ENCODE measurements around the gene NMNAT2. TPM values are rescaled to one million over a fixed set of nuclear protein-coding genes. Genes with fewer than 3 reads are reported as not detected.

NMNAT2 gene
- total RNA-seq, 1 experiment from 2014 or later = 8.8 TPM

DNA sequence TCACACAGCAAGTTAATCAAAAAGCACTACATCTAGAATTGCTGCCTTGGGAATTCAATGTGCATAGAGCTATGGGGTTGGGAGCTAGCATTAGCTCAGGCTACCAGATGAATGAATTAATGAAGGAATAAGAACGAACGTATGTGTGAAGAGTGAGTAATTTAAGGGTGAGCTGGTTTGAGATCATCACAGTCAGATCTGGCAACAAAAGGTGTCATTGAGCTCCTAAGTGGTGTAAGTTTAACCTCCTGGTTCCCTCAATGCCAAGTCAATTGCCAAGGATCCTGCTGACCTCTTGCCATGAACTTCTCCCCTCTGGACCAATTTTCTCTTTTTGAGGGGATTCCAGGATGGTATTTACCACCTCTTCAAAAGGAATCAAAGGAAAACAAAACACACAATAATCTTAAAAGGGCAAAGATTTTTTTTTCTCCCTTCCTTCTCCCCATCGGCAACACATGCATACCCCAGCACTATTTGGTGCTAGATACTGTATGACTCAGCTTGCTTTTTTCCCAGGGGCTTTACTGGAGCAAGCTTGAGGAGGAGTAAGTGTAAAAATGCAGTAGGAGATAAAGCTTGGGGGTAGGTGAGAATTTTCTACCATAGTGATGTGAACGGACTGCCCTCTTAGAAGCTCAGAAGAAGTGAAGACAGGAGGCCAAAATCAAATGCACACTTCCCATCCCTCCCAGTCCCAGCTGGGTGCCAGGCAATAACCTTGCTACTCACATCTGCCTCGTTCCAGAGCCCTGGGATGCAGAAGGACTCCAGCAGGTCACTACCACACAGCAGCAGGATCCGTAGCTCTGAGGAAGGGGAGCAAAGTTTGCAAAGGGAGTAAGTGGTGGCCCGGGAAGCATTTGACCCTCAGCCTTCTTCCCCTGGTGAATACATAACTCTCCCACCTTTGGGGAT lies 140.1 kb downstream of the NMNAT2 start:
- TF ChIP-seq ZNF232 (CRISPR knock-in tag; IDR thresholded peaks at IDR 0.05) = no peak
- TF ChIP-seq ETV6 (CRISPR knock-in tag; IDR thresholded peaks at IDR 0.05) = no peak
- no peak for TF ChIP-seq GTF2I (CRISPR knock-in tag; conservative IDR thresholded peaks at IDR 0.05)
- TF ChIP-seq, protein P1, sequence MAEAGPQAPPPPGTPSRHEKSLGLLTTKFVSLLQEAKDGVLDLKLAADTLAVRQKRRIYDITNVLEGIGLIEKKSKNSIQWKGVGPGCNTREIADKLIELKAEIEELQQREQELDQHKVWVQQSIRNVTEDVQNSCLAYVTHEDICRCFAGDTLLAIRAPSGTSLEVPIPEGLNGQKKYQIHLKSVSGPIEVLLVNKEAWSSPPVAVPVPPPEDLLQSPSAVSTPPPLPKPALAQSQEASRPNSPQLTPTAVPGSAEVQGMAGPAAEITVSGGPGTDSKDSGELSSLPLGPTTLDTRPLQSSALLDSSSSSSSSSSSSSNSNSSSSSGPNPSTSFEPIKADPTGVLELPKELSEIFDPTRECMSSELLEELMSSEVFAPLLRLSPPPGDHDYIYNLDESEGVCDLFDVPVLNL (CRISPR knock-in tag; IDR thresholded peaks at IDR 0.05; ENCODE audit: borderline replicate concordance, low read depth) = no peak
- TF ChIP-seq TEAD1 (CRISPR knock-in tag; IDR thresholded peaks at IDR 0.05) = no peak
- TF ChIP-seq, protein P2, sequence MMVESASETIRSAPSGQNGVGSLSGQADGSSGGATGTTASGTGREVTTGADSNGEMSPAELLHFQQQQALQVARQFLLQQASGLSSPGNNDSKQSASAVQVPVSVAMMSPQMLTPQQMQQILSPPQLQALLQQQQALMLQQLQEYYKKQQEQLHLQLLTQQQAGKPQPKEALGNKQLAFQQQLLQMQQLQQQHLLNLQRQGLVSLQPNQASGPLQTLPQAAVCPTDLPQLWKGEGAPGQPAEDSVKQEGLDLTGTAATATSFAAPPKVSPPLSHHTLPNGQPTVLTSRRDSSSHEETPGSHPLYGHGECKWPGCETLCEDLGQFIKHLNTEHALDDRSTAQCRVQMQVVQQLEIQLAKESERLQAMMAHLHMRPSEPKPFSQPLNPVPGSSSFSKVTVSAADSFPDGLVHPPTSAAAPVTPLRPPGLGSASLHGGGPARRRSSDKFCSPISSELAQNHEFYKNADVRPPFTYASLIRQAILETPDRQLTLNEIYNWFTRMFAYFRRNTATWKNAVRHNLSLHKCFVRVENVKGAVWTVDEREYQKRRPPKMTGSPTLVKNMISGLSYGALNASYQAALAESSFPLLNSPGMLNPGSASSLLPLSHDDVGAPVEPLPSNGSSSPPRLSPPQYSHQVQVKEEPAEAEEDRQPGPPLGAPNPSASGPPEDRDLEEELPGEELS (CRISPR knock-in tag; IDR thresholded peaks at IDR 0.05) = no peak
- no peak for TF ChIP-seq ATF1 (CRISPR knock-in tag; IDR thresholded peaks at IDR 0.05)
- TF ChIP-seq NFATC4 (CRISPR knock-in tag; IDR thresholded peaks at IDR 0.05) = no peak
- TF ChIP-seq, protein P3, sequence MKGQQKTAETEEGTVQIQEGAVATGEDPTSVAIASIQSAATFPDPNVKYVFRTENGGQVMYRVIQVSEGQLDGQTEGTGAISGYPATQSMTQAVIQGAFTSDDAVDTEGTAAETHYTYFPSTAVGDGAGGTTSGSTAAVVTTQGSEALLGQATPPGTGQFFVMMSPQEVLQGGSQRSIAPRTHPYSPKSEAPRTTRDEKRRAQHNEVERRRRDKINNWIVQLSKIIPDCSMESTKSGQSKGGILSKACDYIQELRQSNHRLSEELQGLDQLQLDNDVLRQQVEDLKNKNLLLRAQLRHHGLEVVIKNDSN (CRISPR knock-in tag; IDR thresholded peaks at IDR 0.05) = no peak
- no peak for TF ChIP-seq HMGA2 (CRISPR knock-in tag; IDR thresholded peaks at IDR 0.05)
- TF ChIP-seq, protein P4, sequence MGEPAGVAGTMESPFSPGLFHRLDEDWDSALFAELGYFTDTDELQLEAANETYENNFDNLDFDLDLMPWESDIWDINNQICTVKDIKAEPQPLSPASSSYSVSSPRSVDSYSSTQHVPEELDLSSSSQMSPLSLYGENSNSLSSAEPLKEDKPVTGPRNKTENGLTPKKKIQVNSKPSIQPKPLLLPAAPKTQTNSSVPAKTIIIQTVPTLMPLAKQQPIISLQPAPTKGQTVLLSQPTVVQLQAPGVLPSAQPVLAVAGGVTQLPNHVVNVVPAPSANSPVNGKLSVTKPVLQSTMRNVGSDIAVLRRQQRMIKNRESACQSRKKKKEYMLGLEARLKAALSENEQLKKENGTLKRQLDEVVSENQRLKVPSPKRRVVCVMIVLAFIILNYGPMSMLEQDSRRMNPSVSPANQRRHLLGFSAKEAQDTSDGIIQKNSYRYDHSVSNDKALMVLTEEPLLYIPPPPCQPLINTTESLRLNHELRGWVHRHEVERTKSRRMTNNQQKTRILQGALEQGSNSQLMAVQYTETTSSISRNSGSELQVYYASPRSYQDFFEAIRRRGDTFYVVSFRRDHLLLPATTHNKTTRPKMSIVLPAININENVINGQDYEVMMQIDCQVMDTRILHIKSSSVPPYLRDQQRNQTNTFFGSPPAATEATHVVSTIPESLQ (CRISPR knock-in tag; IDR thresholded peaks at IDR 0.05) = no peak
- TF ChIP-seq, protein P5, sequence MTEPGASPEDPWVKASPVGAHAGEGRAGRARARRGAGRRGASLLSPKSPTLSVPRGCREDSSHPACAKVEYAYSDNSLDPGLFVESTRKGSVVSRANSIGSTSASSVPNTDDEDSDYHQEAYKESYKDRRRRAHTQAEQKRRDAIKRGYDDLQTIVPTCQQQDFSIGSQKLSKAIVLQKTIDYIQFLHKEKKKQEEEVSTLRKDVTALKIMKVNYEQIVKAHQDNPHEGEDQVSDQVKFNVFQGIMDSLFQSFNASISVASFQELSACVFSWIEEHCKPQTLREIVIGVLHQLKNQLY (CRISPR knock-in tag; IDR thresholded peaks at IDR 0.05) = no peak
- no peak for TF ChIP-seq JAZF1 (CRISPR knock-in tag; IDR thresholded peaks at IDR 0.05)
- no peak for TF ChIP-seq MXD4 (CRISPR knock-in tag; IDR thresholded peaks at IDR 0.05; ENCODE audit: borderline replicate concordance)
- no peak for ATAC-seq
- H3K4me1 Mint-ChIP-seq = peaks cover 40% of the 10 kb centered on the region
- ChIA-PET POLR2A (no interaction called here), CTCF (interaction anchor here (0.6 to 3.0 kb wide), 8 partner anchors 28 to 315 kb away, joined by 3 to 14 read pairs (median 4); partner anchors contain the start of gene NMNAT2)
- no peak for DNase-seq (ENCODE audit: low spot score)
- H3K27me3 Mint-ChIP-seq (ENCODE audit: low read depth) = no peaks in the 10 kb centered on the region
- no peaks in the 10 kb centered on the region for H3K9me3 Mint-ChIP-seq
- H3K4me3 Mint-ChIP-seq = no peak overlapping the region
- no peaks in the 10 kb centered on the region for H3K36me3 Mint-ChIP-seq
- peak overlapping the region; percentile 90 for H3K27ac Mint-ChIP-seq

DNA sequence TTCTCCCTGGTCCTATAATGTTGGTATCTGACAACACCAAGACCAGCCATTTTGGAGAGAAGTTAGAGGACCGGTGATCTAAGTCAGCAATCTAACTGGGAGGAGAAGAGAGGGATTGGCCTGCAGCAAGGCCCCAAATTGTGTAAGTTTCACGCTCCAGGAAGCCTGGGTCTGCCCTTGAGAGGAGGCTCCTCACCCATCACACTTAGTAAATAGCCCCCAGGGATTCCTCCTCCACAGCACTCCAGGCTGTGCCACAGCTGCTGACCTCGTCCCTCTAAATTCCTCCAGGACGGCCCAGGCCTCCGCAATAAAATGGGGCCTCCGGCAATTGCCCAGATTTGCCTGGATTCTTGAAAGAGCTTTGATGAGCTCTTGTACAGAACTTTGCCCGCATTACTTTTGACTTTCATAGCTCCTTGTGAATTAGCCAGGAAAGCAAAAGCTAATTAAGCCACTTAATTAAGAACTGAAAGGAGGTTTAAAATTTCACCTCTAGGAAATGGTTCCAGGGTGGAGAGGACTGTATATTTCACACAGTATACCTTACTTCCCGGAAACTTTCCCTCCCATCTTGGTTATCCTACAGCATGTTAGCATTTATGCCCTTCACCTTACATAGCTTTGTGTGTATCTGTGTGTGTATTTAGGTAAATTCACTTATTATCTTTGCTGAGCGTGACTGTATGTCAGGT lies 141.6 kb downstream of the NMNAT2 start:
- Mint-ChIP-seq H3K4me3 (no peak overlapping the region), H3K27me3 (ENCODE audit: low read depth) (no peaks in the 10 kb centered on the region), H3K4me1 (peaks cover 31% of the 10 kb centered on the region), H3K36me3 (no peaks in the 10 kb centered on the region), H3K9me3 (no peaks in the 10 kb centered on the region), H3K27ac (no peak overlapping the region)
- no peak for ATAC-seq
- CTCF ChIA-PET = interaction anchor here (0.9 to 1.4 kb wide), 2 partner anchors 41 to 47 kb away, joined by 3 to 4 read pairs; no protein-coding TSS in a partner anchor
- POLR2A ChIA-PET = no interaction called here
- no peak for DNase-seq (ENCODE audit: low spot score)
- TF ChIP-seq JUN (CRISPR knock-in tag; IDR thresholded peaks at IDR 0.05) (no peak), RORB (CRISPR knock-in tag; IDR thresholded peaks at IDR 0.05) (no peak), ZNF317 (CRISPR knock-in tag; IDR thresholded peaks at IDR 0.05; ENCODE audit: borderline replicate concordance, low read depth) (no peak)
- TF ChIP-seq, protein P6, sequence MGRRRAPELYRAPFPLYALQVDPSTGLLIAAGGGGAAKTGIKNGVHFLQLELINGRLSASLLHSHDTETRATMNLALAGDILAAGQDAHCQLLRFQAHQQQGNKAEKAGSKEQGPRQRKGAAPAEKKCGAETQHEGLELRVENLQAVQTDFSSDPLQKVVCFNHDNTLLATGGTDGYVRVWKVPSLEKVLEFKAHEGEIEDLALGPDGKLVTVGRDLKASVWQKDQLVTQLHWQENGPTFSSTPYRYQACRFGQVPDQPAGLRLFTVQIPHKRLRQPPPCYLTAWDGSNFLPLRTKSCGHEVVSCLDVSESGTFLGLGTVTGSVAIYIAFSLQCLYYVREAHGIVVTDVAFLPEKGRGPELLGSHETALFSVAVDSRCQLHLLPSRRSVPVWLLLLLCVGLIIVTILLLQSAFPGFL (CRISPR knock-in tag; IDR thresholded peaks at IDR 0.05; ENCODE audit: borderline replicate concordance) = no peak
- TF ChIP-seq, protein P1 (CRISPR knock-in tag; IDR thresholded peaks at IDR 0.05; ENCODE audit: borderline replicate concordance, low read depth) = no peak
- TF ChIP-seq, protein P7, sequence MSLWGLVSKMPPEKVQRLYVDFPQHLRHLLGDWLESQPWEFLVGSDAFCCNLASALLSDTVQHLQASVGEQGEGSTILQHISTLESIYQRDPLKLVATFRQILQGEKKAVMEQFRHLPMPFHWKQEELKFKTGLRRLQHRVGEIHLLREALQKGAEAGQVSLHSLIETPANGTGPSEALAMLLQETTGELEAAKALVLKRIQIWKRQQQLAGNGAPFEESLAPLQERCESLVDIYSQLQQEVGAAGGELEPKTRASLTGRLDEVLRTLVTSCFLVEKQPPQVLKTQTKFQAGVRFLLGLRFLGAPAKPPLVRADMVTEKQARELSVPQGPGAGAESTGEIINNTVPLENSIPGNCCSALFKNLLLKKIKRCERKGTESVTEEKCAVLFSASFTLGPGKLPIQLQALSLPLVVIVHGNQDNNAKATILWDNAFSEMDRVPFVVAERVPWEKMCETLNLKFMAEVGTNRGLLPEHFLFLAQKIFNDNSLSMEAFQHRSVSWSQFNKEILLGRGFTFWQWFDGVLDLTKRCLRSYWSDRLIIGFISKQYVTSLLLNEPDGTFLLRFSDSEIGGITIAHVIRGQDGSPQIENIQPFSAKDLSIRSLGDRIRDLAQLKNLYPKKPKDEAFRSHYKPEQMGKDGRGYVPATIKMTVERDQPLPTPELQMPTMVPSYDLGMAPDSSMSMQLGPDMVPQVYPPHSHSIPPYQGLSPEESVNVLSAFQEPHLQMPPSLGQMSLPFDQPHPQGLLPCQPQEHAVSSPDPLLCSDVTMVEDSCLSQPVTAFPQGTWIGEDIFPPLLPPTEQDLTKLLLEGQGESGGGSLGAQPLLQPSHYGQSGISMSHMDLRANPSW (CRISPR knock-in tag; conservative IDR thresholded peaks at IDR 0.05; ENCODE audit: low read depth) = no peak
